Measurements from ENCODE around the gene GNAT1. TPM values are rescaled to one million over a fixed set of nuclear protein-coding genes. Genes with fewer than 3 reads are reported as not detected.

Gene GNAT1
- total RNA-seq, 1 experiment from 2014 or later = not detected

- H3K4me2 ChIP-seq (ENCODE audit: insufficient read depth, insufficient read length, low read length) = no peak overlapping the region
- H3K27me3 ChIP-seq (ENCODE audit: insufficient read depth, low read length) = no peaks in the 10 kb centered on the region
- no peak overlapping the region for H3K18ac ChIP-seq (ENCODE audit: insufficient read length, low read depth, low read length)
- H3K56ac ChIP-seq (ENCODE audit: insufficient read length, low read depth, low read length) = no peak overlapping the region
- Mint-ChIP-seq H3K27me3 (ENCODE audit: low read depth) (peaks cover 8% of the 10 kb centered on the region), H3K9me3 (no peaks in the 10 kb centered on the region; a peak in 1 of 5 replicates), H3K4me3 (no peak overlapping the region), H3K27ac (no peak overlapping the region), H3K36me3 (ENCODE audit: insufficient read depth in 1 of 3, low read depth in 3 of 3) (no peaks in the 10 kb centered on the region), H3K4me1 (peaks cover 25 to 28% of the 10 kb centered on the region in 2 experiments)
- TF ChIP-seq CTCF (conservative IDR thresholded peaks at IDR 0.05) = no peak
- H2BK20ac ChIP-seq (ENCODE audit: low read depth, low read length, poor library complexity, severe bottlenecking) = no peak overlapping the region
- no peak overlapping the region for H3K4ac ChIP-seq (ENCODE audit: low read depth, low read length)
- no CpG with 5 or more reads among the region's 3 CpGs for WGBS (ENCODE audit: extremely low coverage, insufficient read length, low lambda C conversion rate)
- no peak overlapping the region for H2BK12ac ChIP-seq (ENCODE audit: insufficient read length, low read depth, low read length)
- no peak overlapping the region for H4K91ac ChIP-seq (ENCODE audit: insufficient read length, low read depth, low read length)
- no peak overlapping the region for H4K8ac ChIP-seq (replicated peaks; ENCODE audit: insufficient read length, low read depth, low read length)
- no peak overlapping the region for H3T11ph ChIP-seq (ENCODE audit: low read length)
- H2BK5ac ChIP-seq (ENCODE audit: insufficient read length, low read length) = no peak overlapping the region
- no peak overlapping the region for H2AK5ac ChIP-seq (ENCODE audit: insufficient read length, low read length)
- no peak overlapping the region for H3K14ac ChIP-seq (ENCODE audit: insufficient read depth, low read length)
- no peak overlapping the region for H3K23ac ChIP-seq (ENCODE audit: insufficient read length, low read depth, low read length)
- no peak for DNase-seq
- no peak overlapping the region for H3K9ac ChIP-seq (ENCODE audit: extremely low read depth, insufficient read length, low read length)
- H3K4me1 ChIP-seq (ENCODE audit: insufficient read depth, low read length) = no peaks in the 10 kb centered on the region
- H2AFZ ChIP-seq (ENCODE audit: low read length) = no peak overlapping the region
- no peak overlapping the region for H4K5ac ChIP-seq (ENCODE audit: insufficient read length, low read depth, low read length)
- H3K79me1 ChIP-seq (ENCODE audit: insufficient read depth, low read depth, low read length, poor library complexity, severe bottlenecking) = no peaks in the 10 kb centered on the region
- no peak overlapping the region for H2BK120ac ChIP-seq (ENCODE audit: low read depth, low read length, poor library complexity, severe bottlenecking)
- H3K27ac ChIP-seq (ENCODE audit: insufficient read length, low read depth, low read length) = no peak overlapping the region
- peaks cover 3% of the 10 kb centered on the region for H4K20me1 ChIP-seq (ENCODE audit: control insufficient read depth, insufficient read depth, insufficient read length)
- H2BK15ac ChIP-seq (ENCODE audit: low read depth, low read length) = no peak overlapping the region
- no peaks in the 10 kb centered on the region for H3K79me2 ChIP-seq (ENCODE audit: insufficient read depth, low read length)
- H3K9me3 ChIP-seq (ENCODE audit: control insufficient read depth, low read depth, low read length) = no peaks in the 10 kb centered on the region
- no peaks in the 10 kb centered on the region for H3K23me2 ChIP-seq (ENCODE audit: insufficient read length, low read depth, low read length, poor library complexity, severe bottlenecking)
These were observed 21.6 kb downstream of the GNAT1 start for GRCh38 chr3:50212971-50213370.
